Measurements from ENCODE around the gene ABLIM2. TPM values are rescaled to one million over a fixed set of nuclear protein-coding genes. Genes with fewer than 3 reads are reported as not detected.

ABLIM2 gene
- total and polyA plus RNA-seq, 2 donors (not counting 1 experiment from before 2014, with no cell fraction given) = 3.3 to 79.0 TPM

DNA sequence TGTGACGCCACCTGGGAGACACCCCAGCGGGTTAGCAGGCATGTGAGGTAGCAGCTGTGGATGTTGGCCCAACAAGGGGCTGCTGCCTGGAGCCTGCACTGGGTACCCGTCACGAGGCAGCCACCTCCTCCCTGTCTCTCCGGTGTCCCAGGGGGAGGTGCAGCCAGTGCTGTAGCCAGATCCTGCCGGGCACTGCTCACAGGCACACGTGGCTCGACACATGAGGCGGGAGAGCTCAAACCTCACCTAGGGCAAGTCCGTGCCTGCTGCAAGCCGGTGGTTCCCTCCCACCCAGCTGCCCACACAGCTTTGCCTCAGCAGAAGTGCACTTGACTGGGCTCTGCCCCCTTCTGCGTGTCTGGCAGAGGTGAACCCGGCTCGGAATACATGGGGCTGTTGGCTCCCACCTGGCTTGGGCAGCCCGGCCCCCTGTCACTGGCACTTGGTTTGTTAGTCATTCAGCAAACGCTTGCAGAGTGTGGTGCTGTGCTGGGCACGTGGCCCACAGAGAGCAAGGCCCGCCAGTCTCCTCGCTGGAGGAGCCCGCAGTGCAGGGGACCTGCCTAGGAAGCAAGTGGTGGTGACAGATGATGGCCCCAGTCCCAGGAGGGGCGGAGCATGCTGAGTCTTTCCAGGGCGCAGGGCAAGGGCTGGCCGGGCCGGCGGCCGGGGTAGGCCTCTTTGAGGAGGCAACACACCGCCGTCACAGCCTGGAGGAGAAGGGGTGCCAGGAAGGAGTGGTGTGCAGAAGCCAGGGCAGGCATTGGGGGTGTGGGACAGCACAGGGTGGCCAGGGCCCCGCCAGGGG lies 30.3 kb upstream of the ABLIM2 start:
- peaks cover 4% of the 10 kb centered on the region for H3K27me3 Mint-ChIP-seq
- peaks cover 23% of the 10 kb centered on the region for H3K4me1 Mint-ChIP-seq
- Histone ChIP-seq H3K9ac (ENCODE audit: low read length) (no peak overlapping the region), H4K20me1 (ENCODE audit: control insufficient read depth, insufficient read depth, low read length, poor library complexity, severe bottlenecking) (no peaks in the 10 kb centered on the region), H3K27ac (ENCODE audit: low read length in 2 of 2) (no peak overlapping the region), H2AFZ (ENCODE audit: insufficient read depth, low read depth, low read length, poor library complexity, severe bottlenecking) (no peak overlapping the region), H3K9me3 (ENCODE audit: control extremely low read depth in 1 of 3, control insufficient read depth in 2 of 3, insufficient read depth in 1 of 3, low read length in 2 of 3) (no peaks in the 10 kb centered on the region), H3K36me3 (replicated peaks in 1 of 2; ENCODE audit: control extremely low read depth in 1 of 2, control insufficient read depth in 1 of 2, extremely low read depth in 1 of 2, insufficient read depth in 2 of 2, low read length in 1 of 2) (no peaks in the 10 kb centered on the region), H3K4me2 (replicated peaks; ENCODE audit: low read depth, low read length, poor library complexity, severe bottlenecking) (no peak overlapping the region), H3K79me2 (ENCODE audit: control insufficient read depth, insufficient read depth, low read length) (no peaks in the 10 kb centered on the region), H3K4me3 (ENCODE audit: control extremely low read depth in 1 of 5, extremely low read depth in 1 of 5, insufficient read depth in 1 of 5, low read depth in 2 of 5, low read length in 4 of 5) (no peak overlapping the region), H3K4me1 (ENCODE audit: control insufficient read depth in 2 of 2, insufficient read depth in 2 of 2, low read length in 2 of 2) (peaks cover 13 to 26% of the 10 kb centered on the region in 2 donors), H3K27me3 (replicated peaks in 1 of 4; ENCODE audit: control extremely low read depth in 1 of 4, control insufficient read depth in 3 of 4, insufficient read depth in 4 of 4, low read length in 3 of 4) (peaks cover 0 to 5% (median 1%) of the 10 kb centered on the region in 4 experiments)
- no peak overlapping the region for H3K27ac Mint-ChIP-seq
- DNase-seq (no peak), ATAC-seq (ENCODE audit: low read depth) (no peak)
- CTCF ChIA-PET = interaction anchor here (1.3 to 2.6 kb wide), 2 partner anchors 10 to 12 kb away, joined by 5 to 17 read pairs; partner anchors contain the start of gene SH3TC1
- no peaks in the 10 kb centered on the region for H3K9me3 Mint-ChIP-seq (ENCODE audit: insufficient read depth)
- H3K4me3 Mint-ChIP-seq = no peak overlapping the region
- WGBS (ENCODE audit: insufficient coverage) = 80% methylated on average over 27 of the region's 29 CpGs
- intact Hi-C loops (cut with micrococcal nuclease) = no loop called here
- POLR2A ChIA-PET = no interaction called here
- TF ChIP-seq, protein P1, sequence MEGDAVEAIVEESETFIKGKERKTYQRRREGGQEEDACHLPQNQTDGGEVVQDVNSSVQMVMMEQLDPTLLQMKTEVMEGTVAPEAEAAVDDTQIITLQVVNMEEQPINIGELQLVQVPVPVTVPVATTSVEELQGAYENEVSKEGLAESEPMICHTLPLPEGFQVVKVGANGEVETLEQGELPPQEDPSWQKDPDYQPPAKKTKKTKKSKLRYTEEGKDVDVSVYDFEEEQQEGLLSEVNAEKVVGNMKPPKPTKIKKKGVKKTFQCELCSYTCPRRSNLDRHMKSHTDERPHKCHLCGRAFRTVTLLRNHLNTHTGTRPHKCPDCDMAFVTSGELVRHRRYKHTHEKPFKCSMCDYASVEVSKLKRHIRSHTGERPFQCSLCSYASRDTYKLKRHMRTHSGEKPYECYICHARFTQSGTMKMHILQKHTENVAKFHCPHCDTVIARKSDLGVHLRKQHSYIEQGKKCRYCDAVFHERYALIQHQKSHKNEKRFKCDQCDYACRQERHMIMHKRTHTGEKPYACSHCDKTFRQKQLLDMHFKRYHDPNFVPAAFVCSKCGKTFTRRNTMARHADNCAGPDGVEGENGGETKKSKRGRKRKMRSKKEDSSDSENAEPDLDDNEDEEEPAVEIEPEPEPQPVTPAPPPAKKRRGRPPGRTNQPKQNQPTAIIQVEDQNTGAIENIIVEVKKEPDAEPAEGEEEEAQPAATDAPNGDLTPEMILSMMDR (IDR thresholded peaks at IDR 0.05) = no peak
- TF ChIP-seq EZH2 (IDR thresholded peaks at IDR 0.05; ENCODE audit: borderline replicate concordance, insufficient read depth, low read depth, low read length, poor library complexity, severe bottlenecking) = no peak

DNA sequence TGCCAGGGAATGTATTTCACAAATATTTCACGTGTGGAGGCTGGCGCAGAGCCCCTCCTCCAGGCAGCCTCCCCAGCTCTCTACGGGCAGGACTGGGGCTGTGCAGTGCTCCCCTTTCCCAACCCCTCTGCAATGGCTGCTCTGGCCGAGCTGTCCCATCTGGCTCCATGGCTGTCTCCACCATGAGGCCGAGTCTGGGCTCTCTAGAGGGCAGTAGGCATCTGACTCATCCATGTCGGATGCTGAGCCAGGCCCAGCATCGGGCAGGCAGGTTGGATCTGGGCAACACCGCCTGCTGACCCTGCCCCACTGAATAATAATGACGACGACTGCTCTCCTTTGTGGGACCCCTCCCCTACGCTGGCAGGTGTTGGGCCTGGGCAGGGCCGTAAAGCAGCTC lies 29.5 kb upstream of the ABLIM2 start:
- intact Hi-C loops (cut with micrococcal nuclease) = no loop called here
- no peak for ATAC-seq (ENCODE audit: low read depth)
- H3K27me3 ChIP-seq (replicated peaks in 1 of 4; ENCODE audit: control extremely low read depth in 1 of 4, control insufficient read depth in 3 of 4, insufficient read depth in 4 of 4, low read length in 3 of 4) = peaks cover 0 to 5% (median 1%) of the 10 kb centered on the region in 4 experiments
- Mint-ChIP-seq H3K4me1 (peaks cover 18% of the 10 kb centered on the region), H3K27ac (no peak overlapping the region), H3K27me3 (peaks cover 4% of the 10 kb centered on the region), H3K9me3 (ENCODE audit: insufficient read depth) (no peaks in the 10 kb centered on the region), H3K4me3 (no peak overlapping the region)
- H3K36me3 ChIP-seq (replicated peaks in 1 of 2; ENCODE audit: control extremely low read depth in 1 of 2, control insufficient read depth in 1 of 2, extremely low read depth in 1 of 2, insufficient read depth in 2 of 2, low read length in 1 of 2) = no peaks in the 10 kb centered on the region
- 95% methylated on average over 12 of the region's 12 CpGs for WGBS (ENCODE audit: insufficient coverage)
- no peaks in the 10 kb centered on the region for H3K9me3 ChIP-seq (ENCODE audit: control extremely low read depth in 1 of 3, control insufficient read depth in 2 of 3, insufficient read depth in 1 of 3, low read length in 2 of 3)
- H3K4me3 ChIP-seq (ENCODE audit: control extremely low read depth in 1 of 5, extremely low read depth in 1 of 5, insufficient read depth in 1 of 5, low read depth in 2 of 5, low read length in 4 of 5) = no peak overlapping the region
- no peak overlapping the region for H3K9ac ChIP-seq (ENCODE audit: low read length)
- no peaks in the 10 kb centered on the region for H3K79me2 ChIP-seq (ENCODE audit: control insufficient read depth, insufficient read depth, low read length)
- H3K4me2 ChIP-seq (replicated peaks; ENCODE audit: low read depth, low read length, poor library complexity, severe bottlenecking) = no peak overlapping the region
- H3K27ac ChIP-seq (ENCODE audit: low read length in 2 of 2) = no peak overlapping the region
- CTCF ChIA-PET = interaction anchor here (1.3 to 2.6 kb wide), 2 partner anchors 11 kb away, joined by 5 to 17 read pairs; partner anchors contain the start of gene SH3TC1
- no peak for DNase-seq
- peaks cover 9 to 21% of the 10 kb centered on the region in 2 donors for H3K4me1 ChIP-seq (ENCODE audit: control insufficient read depth in 2 of 2, insufficient read depth in 2 of 2, low read length in 2 of 2)
- H4K20me1 ChIP-seq (ENCODE audit: control insufficient read depth, insufficient read depth, low read length, poor library complexity, severe bottlenecking) = no peaks in the 10 kb centered on the region
- H2AFZ ChIP-seq (ENCODE audit: insufficient read depth, low read depth, low read length, poor library complexity, severe bottlenecking) = no peak overlapping the region
- POLR2A ChIA-PET = no interaction called here
- TF ChIP-seq, protein P1 (IDR thresholded peaks at IDR 0.05) = no peak
- TF ChIP-seq EZH2 (IDR thresholded peaks at IDR 0.05; ENCODE audit: borderline replicate concordance, insufficient read depth, low read depth, low read length, poor library complexity, severe bottlenecking) = no peak
